A673 (cell line): ENCODE measurements around the gene SCUBE3. TPM values are rescaled to one million over a fixed set of nuclear protein-coding genes. Genes with fewer than 3 reads are reported as not detected.

Experiments used
- Bru-seq: library from RNA; stranded (reverse); fragments of 400-500 nt; gene quantifications from one replicate; lab custom pipeline; 2021; lab: Mats Ljungman, UMichigan
- BruChase-seq, 2 experiments: library from RNA; stranded (reverse); fragments of 400-500 nt; gene quantifications; one replicate each; lab custom pipeline; 2021; lab: Mats Ljungman, UMichigan
- BruUV-seq: library from RNA; stranded (reverse); fragments of 400-500 nt; replicated peaks from 2 replicates; lab custom pipeline; 2021; lab: Mats Ljungman, UMichigan
- CTCF ChIA-PET: fragments of 300-600 bp; sonication (Branson Sonifier 250); formaldehyde crosslinking; loops from one replicate; lab custom pipeline; 2022; ENCODE audit warnings: antibody characterized with exemption; lab: Charles Lee
- POLR2A ChIA-PET: fragments of 300-600 bp; sonication (Branson Sonifier 250); formaldehyde crosslinking; loops from one replicate; lab custom pipeline; 2022; ENCODE audit warnings: antibody characterized with exemption; ENCODE audit not compliant: low non-redundant PET; lab: Charles Lee
- DNase-seq: peaks from one replicate; pipeline ENCODE4 v3.0.0-alpha.2; 2015; ENCODE audit warnings: low spot score
- H3K27ac ChIP-seq: fragments of 200-600 bp; sonication (generic); 2 replicates; pipeline ENCODE4 v1.5.1; 2016; ENCODE audit warnings: mixed run types, low read depth, mild to moderate bottlenecking, mixed read lengths, antibody characterized with exemption, low read length; ENCODE audit not compliant: poor library complexity, severe bottlenecking
- H3K27me3 ChIP-seq: fragments of 200-600 bp; sonication (generic); replicated peaks from 2 replicates; pipeline ENCODE4 v1.6.1; 2017; ENCODE audit warnings: mixed run types, low read depth, mild to moderate bottlenecking, mixed read lengths, antibody characterized with exemption, low read length; ENCODE audit not compliant: insufficient read depth, poor library complexity
- H3K36me3 ChIP-seq: fragments of 200-600 bp; sonication (generic); 2 replicates; pipeline ENCODE4 v1.6.1; 2016; ENCODE audit warnings: mixed run types, mild to moderate bottlenecking, mixed read lengths, antibody characterized with exemption, low read length; ENCODE audit not compliant: insufficient read depth, poor library complexity, severe bottlenecking
- H3K4me1 ChIP-seq: fragments of 200-600 bp; sonication (generic); 2 replicates; pipeline ENCODE4 v1.6.1; 2017; ENCODE audit warnings: mixed run types, mild to moderate bottlenecking, mixed read lengths, antibody characterized with exemption, low read length; ENCODE audit not compliant: insufficient read depth, poor library complexity, severe bottlenecking
- H3K4me3 ChIP-seq: fragments of 200-600 bp; sonication (generic); 2 replicates; pipeline ENCODE4 v1.5.1; 2016; ENCODE audit warnings: low read depth, mixed run types, mild to moderate bottlenecking, mixed read lengths, low read length; ENCODE audit not compliant: poor library complexity, severe bottlenecking
- H3K9me3 ChIP-seq: fragments of 200-600 bp; sonication (generic); 2 replicates; pipeline ENCODE4 v1.6.1; 2016; ENCODE audit warnings: mixed run types, low read depth, mild to moderate bottlenecking, mixed read lengths, antibody characterized with exemption, low read length; ENCODE audit not compliant: poor library complexity, severe bottlenecking
- CTCF ChIP-seq: fragments of 300-800, 200-600 bp; sonication (generic); conservative IDR thresholded peaks from 2 replicates; pipeline ENCODE4 v1.5.1; 2017; ENCODE audit warnings: low read depth, mild to moderate bottlenecking, antibody characterized with exemption, low read length, moderate library complexity, mixed read lengths
- EZH2 ChIP-seq: fragments of 200-600 bp; sonication (generic); IDR thresholded peaks from 2 replicates; pipeline ENCODE4 v1.6.1; 2017; ENCODE audit warnings: borderline replicate concordance, low read depth, mild to moderate bottlenecking, mixed read lengths, antibody characterized with exemption, low read length; ENCODE audit not compliant: poor library complexity, severe bottlenecking
- intact Hi-C: fragments of 100-400 bp; cut with micrococcal nuclease; formaldehyde crosslinking; loops from one replicate; pipeline ENCODE4 v1.10.0; 2022; ENCODE audit not compliant: unreplicated experiment
- long read RNA-seq: library from polyadenylated mRNA; stranded (forward); transcript quantifications from one replicate; pipeline ENCODE4 v2.0.0, GENCODE V29; 2022
- total RNA-seq: library from RNA; stranded (reverse); gene quantifications from 2 replicates; pipeline ENCODE4 v1.2.3, GENCODE V29; 2021

SCUBE3 gene
- total RNA-seq (0.04 TPM in 1 of 2 replicates, not detected in the other), Bru-seq, nascent RNA (percentile 11 among the genes with signal in this experiment), BruChase-seq, experiment 1, labeled RNA remaining after a 2-hour chase (percentile 16 among the genes with signal in this experiment), BruChase-seq, experiment 2, labeled RNA remaining after a 6-hour chase (percentile 15 among the genes with signal in this experiment)
- long read RNA-seq, partial matches to known transcripts, result 0 of 11 reads
- long read RNA-seq, other reads (novel, unspliced or antisense), result 11 of 11 reads

- H3K27ac ChIP-seq, result no peak within 1 kb of the TSS
- H3K4me3 ChIP-seq, result peak within 1 kb of the TSS; percentile 49
- no peaks in the 10 kb centered on the region for H3K4me1 ChIP-seq
- CTCF ChIA-PET, result interaction anchor here (1.6 kb wide), 1 partner anchor 9 kb away, joined by 5 read pairs; no protein-coding TSS in a partner anchor
- H3K36me3 ChIP-seq, result no peaks in the 10 kb centered on the region
- intact Hi-C loops, result no loop called here
- no peaks in the 10 kb centered on the region for H3K9me3 ChIP-seq
- POLR2A ChIA-PET, result no interaction called here
- peaks cover 34% of the 10 kb centered on the region for H3K27me3 ChIP-seq
- peak; percentile 59 for DNase-seq
- TF ChIP-seq EZH2, result no peak
- TF ChIP-seq CTCF, result no peak
- BruUV-seq, result no TSS peak
Measured at GRCh38 chr6:35213824-35214756, at the start of gene SCUBE3. Gene SCUBE3 (plus strand): TSS chr6:35213956. CDS start chr6:35214419, 463 bp downstream.

DNA sequence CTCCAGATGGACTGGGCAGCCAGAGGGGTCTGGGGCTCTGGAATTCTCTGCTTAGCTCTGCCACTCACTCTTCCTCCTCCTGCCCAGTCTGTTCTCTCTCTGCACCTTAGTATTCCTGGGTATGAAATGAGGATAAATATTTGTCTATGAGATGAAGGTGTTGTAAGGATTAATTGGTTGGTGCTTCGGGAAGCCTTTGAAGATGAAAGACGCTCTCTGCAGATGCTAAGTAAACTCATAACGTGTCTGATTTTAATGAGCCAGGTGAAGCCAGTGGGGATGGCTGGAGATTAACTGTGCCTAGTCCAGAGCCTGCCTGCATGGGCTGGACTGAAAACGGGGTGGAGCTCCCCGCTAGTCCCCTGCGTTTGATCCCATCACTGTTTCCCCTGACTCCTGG is 49.5 kb upstream of the SCUBE3 start:
- Histone ChIP-seq H3K4me3 (no peak overlapping the region), H3K9me3 (no peaks in the 10 kb centered on the region), H3K4me1 (peaks cover 4% of the 10 kb centered on the region), H3K27ac (no peak overlapping the region), H3K27me3 (no peaks in the 10 kb centered on the region), H3K36me3 (no peaks in the 10 kb centered on the region)
- BruUV-seq, result no TSS peak
- intact Hi-C loops, result no loop called here
- no peak for DNase-seq
- TF ChIP-seq EZH2 (no peak), CTCF (no peak)
- CTCF ChIA-PET, result no interaction called here
- POLR2A ChIA-PET, result no interaction called here

GRCh38 chr6:35164868-35165267 is 48.9 kb upstream of the SCUBE3 start:
- ChIA-PET CTCF (interaction anchor here (0.9 kb wide), 1 partner anchor 178 kb away, joined by 3 read pairs; no protein-coding TSS in a partner anchor), POLR2A (no interaction called here)
- no peaks in the 10 kb centered on the region for H3K36me3 ChIP-seq
- H3K4me1 ChIP-seq, result peaks cover 4% of the 10 kb centered on the region
- BruUV-seq, result no TSS peak
- no peak overlapping the region for H3K27ac ChIP-seq
- intact Hi-C loops, result no loop called here
- TF ChIP-seq CTCF, result no peak
- TF ChIP-seq EZH2, result no peak
- no peaks in the 10 kb centered on the region for H3K9me3 ChIP-seq
- no peaks in the 10 kb centered on the region for H3K27me3 ChIP-seq
- H3K4me3 ChIP-seq, result no peak overlapping the region
- no peak for DNase-seq
